Measurements from ENCODE around the gene CHD1L. TPM values are rescaled to one million over a fixed set of nuclear protein-coding genes. Genes with fewer than 3 reads are reported as not detected.
A peak's percentile ranks its signal among the peaks of the same experiment; 100 is the strongest.

Gene CHD1L
- total and polyA plus RNA-seq, 2 experiments from 2014 or later: 39.3 to 40.5 TPM

GRCh38 chr1:147264158-147264768, 21.8 kb downstream of the CHD1L start:
- DNase-seq: peak; percentile 93
- peak overlapping the region; percentile 68 for H3K27ac ChIP-seq
- TF ChIP-seq EZH2 (IDR thresholded peaks at IDR 0.05; ENCODE audit: insufficient read depth, poor library complexity, severe bottlenecking): no peak
- no peak for TF ChIP-seq EZH2phosphoT487 (IDR thresholded peaks at IDR 0.05; ENCODE audit: insufficient read depth, low read depth)
- 44 to 46% methylated on average over 3 of the region's 3 CpGs for WGBS, 2 experiments (ENCODE audit: low coverage in 1 of 2, low lambda C conversion rate in 2 of 2, missing lambda C conversion rate in 2 of 2)
- no peaks in the 10 kb centered on the region for H3K27me3 ChIP-seq (replicated peaks; ENCODE audit: insufficient read depth)
- H3K4me3 ChIP-seq: peak overlapping the region; percentile 14; the same call in 1 of the 2 replicates
- peaks cover 38% of the 10 kb centered on the region for H3F3A ChIP-seq (ENCODE audit: insufficient read depth)
- peak overlapping the region; percentile 50 for H3K4me2 ChIP-seq (ENCODE audit: unreplicated experiment)
- no peaks in the 10 kb centered on the region for H3K9me2 ChIP-seq (ENCODE audit: insufficient read depth)
- peaks cover 46% of the 10 kb centered on the region for H3K36me3 ChIP-seq (ENCODE audit: low read depth)
- peaks cover 21% of the 10 kb centered on the region for H3K4me1 ChIP-seq (ENCODE audit: insufficient read depth)
- H4K20me1 ChIP-seq (ENCODE audit: insufficient read depth): no peaks in the 10 kb centered on the region
- in situ Hi-C loops (cut with MboI): no loop called here
- 0 out of 2 replicates have a peak overlapping the region, but pooled peaks have one; percentile 4 for H2AFZ ChIP-seq
- no peaks in the 10 kb centered on the region; the same call in 1 of the 2 replicates for H3K79me2 ChIP-seq (ENCODE audit: insufficient read depth)
- H3K9me3 ChIP-seq (ENCODE audit: low read depth): no peaks in the 10 kb centered on the region
- H3K9ac ChIP-seq: no peak overlapping the region

DNA sequence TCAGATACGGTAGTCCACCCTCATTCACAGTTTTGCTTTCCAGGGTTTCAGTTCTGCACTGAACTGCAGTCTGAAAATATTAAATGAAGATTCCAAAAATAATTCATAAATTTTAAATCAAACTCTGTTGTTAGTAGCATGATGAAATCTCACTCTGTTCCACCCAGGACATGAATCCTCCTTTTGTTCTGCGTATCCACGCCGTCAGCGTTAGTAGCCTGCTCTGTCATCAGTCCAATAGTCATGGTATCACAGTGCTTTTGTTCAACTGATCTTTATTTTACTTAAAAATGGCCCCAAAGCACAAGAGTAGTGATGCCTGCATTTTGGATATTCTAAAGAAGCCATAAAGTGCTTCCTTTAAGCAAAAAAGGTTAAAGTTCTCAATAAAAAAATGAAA, 23.9 kb downstream of the CHD1L start:
- no peak overlapping the region for H2AFZ ChIP-seq
- no peak overlapping the region for H3K4me3 ChIP-seq
- no peak overlapping the region for H3K27ac ChIP-seq
- no peak overlapping the region for H3K4me2 ChIP-seq (ENCODE audit: unreplicated experiment)
- no peaks in the 10 kb centered on the region for H3K27me3 ChIP-seq (replicated peaks; ENCODE audit: insufficient read depth)
- H3F3A ChIP-seq (ENCODE audit: insufficient read depth): peaks cover 39% of the 10 kb centered on the region
- in situ Hi-C loops (cut with MboI): no loop called here
- H4K20me1 ChIP-seq (ENCODE audit: insufficient read depth): no peaks in the 10 kb centered on the region
- no peaks in the 10 kb centered on the region for H3K9me2 ChIP-seq (ENCODE audit: insufficient read depth)
- TF ChIP-seq EZH2 (IDR thresholded peaks at IDR 0.05; ENCODE audit: insufficient read depth, poor library complexity, severe bottlenecking) (no peak), EZH2phosphoT487 (IDR thresholded peaks at IDR 0.05; ENCODE audit: insufficient read depth, low read depth) (no peak)
- no peak overlapping the region for H3K9ac ChIP-seq
- peaks cover 38% of the 10 kb centered on the region for H3K36me3 ChIP-seq (ENCODE audit: low read depth)
- no peaks in the 10 kb centered on the region for H3K9me3 ChIP-seq (ENCODE audit: low read depth)
- WGBS, 2 experiments (ENCODE audit: low coverage in 1 of 2, low lambda C conversion rate in 2 of 2, missing lambda C conversion rate in 2 of 2): 97 to 99% methylated on average over 5 of the region's 5 CpGs
- no peaks in the 10 kb centered on the region; the same call in 1 of the 2 replicates for H3K79me2 ChIP-seq (ENCODE audit: insufficient read depth)
- DNase-seq: no peak
- peaks cover 21% of the 10 kb centered on the region for H3K4me1 ChIP-seq (ENCODE audit: insufficient read depth)

GRCh38 chr1:147267711-147268110, 25.2 kb downstream of the CHD1L start:
- Histone ChIP-seq H3K4me3 (no peak overlapping the region), H3F3A (ENCODE audit: insufficient read depth) (peaks cover 47% of the 10 kb centered on the region), H2AFZ (no peak overlapping the region), H3K9ac (no peak overlapping the region), H3K4me1 (ENCODE audit: insufficient read depth) (peaks cover 26% of the 10 kb centered on the region), H3K79me2 (ENCODE audit: insufficient read depth) (no peaks in the 10 kb centered on the region), H3K9me2 (ENCODE audit: insufficient read depth) (no peaks in the 10 kb centered on the region), H4K20me1 (ENCODE audit: insufficient read depth) (no peaks in the 10 kb centered on the region), H3K36me3 (ENCODE audit: low read depth) (peaks cover 34% of the 10 kb centered on the region), H3K27me3 (replicated peaks; ENCODE audit: insufficient read depth) (no peaks in the 10 kb centered on the region), H3K27ac (no peak overlapping the region), H3K9me3 (ENCODE audit: low read depth) (no peaks in the 10 kb centered on the region), H3K4me2 (ENCODE audit: unreplicated experiment) (no peak overlapping the region)
- in situ Hi-C loops (cut with MboI): no loop called here
- no peak for TF ChIP-seq EZH2 (IDR thresholded peaks at IDR 0.05; ENCODE audit: insufficient read depth, poor library complexity, severe bottlenecking)
- TF ChIP-seq EZH2phosphoT487 (IDR thresholded peaks at IDR 0.05; ENCODE audit: insufficient read depth, low read depth): no peak
- WGBS, 2 experiments (ENCODE audit: low coverage in 1 of 2, low lambda C conversion rate in 2 of 2, missing lambda C conversion rate in 2 of 2): 97 to 100% methylated on average over 4 of the region's 4 CpGs
- no peak for DNase-seq

DNA sequence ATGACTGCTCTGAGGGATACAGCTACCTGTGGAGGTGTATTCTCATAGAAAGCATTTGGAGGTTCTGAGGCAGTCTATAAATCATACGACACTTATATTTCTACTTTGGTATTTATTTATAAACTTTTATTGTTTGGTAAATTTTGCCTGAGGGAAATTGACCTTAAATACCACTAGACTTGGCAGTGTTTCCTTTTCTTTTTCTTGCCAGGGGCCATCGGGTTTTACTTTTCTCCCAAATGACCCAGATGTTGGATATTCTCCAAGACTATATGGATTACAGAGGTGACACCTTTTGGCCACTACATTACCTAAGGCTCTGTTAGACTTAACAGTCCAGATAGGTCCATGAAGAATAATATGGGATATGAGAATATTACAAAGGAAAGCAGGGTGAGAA, 28.2 kb downstream of the CHD1L start:
- WGBS, 2 experiments (ENCODE audit: low coverage in 1 of 2, low lambda C conversion rate in 2 of 2, missing lambda C conversion rate in 2 of 2): 54% methylated on average over 2 of the region's 2 CpGs
- Histone ChIP-seq H3K27ac (no peak overlapping the region), H2AFZ (no peak overlapping the region), H3K4me1 (ENCODE audit: insufficient read depth) (peaks cover 17% of the 10 kb centered on the region), H3K9me2 (ENCODE audit: insufficient read depth) (no peaks in the 10 kb centered on the region), H3K79me2 (ENCODE audit: insufficient read depth) (no peaks in the 10 kb centered on the region), H3K4me2 (ENCODE audit: unreplicated experiment) (no peak overlapping the region), H3K9ac (no peak overlapping the region), H3K36me3 (ENCODE audit: low read depth) (peaks cover 35% of the 10 kb centered on the region), H4K20me1 (ENCODE audit: insufficient read depth) (no peaks in the 10 kb centered on the region), H3K4me3 (no peak overlapping the region), H3F3A (ENCODE audit: insufficient read depth) (peaks cover 28% of the 10 kb centered on the region), H3K27me3 (replicated peaks; ENCODE audit: insufficient read depth) (no peaks in the 10 kb centered on the region), H3K9me3 (ENCODE audit: low read depth) (no peaks in the 10 kb centered on the region)
- in situ Hi-C loops (cut with MboI): no loop called here
- TF ChIP-seq EZH2phosphoT487 (IDR thresholded peaks at IDR 0.05; ENCODE audit: insufficient read depth, low read depth): no peak
- no peak for TF ChIP-seq EZH2 (IDR thresholded peaks at IDR 0.05; ENCODE audit: insufficient read depth, poor library complexity, severe bottlenecking)
- DNase-seq: no peak
